ENCODE results near the gene PCK1. TPM values are rescaled to one million over a fixed set of nuclear protein-coding genes. Genes with fewer than 3 reads are reported as not detected.

PCK1 gene
- total and polyA plus RNA-seq, 2 of the 13 experiments (the other 11 are each of a cell fraction or from before 2014, with no cell fraction given), result 6.5 to 12.6 TPM

DNA sequence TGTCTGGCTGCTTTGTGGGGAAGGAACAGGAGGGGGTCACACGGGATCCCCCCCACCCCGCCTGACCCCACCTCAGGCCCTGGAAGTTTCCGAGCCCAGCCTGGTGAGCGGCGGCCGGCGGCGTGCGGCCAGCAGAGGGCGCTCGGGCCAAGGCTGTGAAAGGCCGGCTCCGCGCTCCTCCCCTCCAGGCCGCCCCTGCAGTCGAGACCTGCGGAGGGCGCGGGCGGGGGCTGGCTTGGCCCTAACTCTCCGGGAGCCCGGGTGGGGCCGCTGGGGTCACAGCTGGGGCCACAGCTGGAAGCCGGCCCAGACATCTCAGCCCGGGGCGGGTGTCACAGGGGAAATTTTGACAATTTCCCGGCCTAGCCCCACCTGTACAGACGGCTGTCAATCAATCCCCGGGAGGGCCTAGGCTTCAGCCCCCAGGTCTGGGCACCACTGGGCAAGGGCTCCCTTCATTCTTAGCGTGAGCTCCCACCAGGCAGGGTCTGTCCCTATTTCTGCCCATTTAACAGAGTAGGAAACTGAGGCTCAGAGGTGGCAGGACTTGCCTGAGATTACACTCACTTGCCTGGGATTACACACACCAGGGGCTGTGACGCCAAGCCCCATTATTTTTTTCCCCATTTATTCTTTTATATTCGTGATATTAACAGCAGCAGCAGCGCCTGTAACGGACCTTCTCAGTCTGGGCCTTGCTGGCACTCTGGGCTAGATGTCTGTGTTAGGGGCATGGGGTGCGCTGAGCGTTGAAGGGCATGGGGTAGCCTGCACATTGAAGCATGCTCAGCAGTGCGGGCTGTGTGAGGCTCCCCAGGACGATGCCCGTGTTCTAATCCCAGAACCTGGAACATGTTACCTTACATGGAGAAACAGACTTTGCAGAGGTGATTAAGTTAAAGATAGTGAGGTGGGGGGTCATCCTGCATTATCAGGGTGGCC, 36.4 kb downstream of the PCK1 start (continued):
- no peak for TF ChIP-seq ZMAT3 (CRISPR knock-in tag; conservative IDR thresholded peaks at IDR 0.05)
- TF ChIP-seq TFDP1 (CRISPR knock-in tag; IDR thresholded peaks at IDR 0.05; ENCODE audit: borderline replicate concordance), result peak; percentile 37; the same call in 1 of the 2 replicates
- TF ChIP-seq ZBTB4 (CRISPR knock-in tag; IDR thresholded peaks at IDR 0.05; ENCODE audit: borderline replicate concordance), result no peak
- 0 out of 2 replicates have a peak, but pooled peaks have one; percentile 19 for TF ChIP-seq ZBED4 (CRISPR knock-in tag; IDR thresholded peaks at IDR 0.05; ENCODE audit: borderline replicate concordance)
- TF ChIP-seq KLF15 (CRISPR knock-in tag; IDR thresholded peaks at IDR 0.05; ENCODE audit: borderline replicate concordance), result peak; percentile 66; the same call in 1 of the 2 replicates
- TF ChIP-seq GATAD1 (CRISPR knock-in tag; IDR thresholded peaks at IDR 0.05), result peak; percentile 46; the same call in 1 of the 2 replicates
- TF ChIP-seq, protein P1, sequence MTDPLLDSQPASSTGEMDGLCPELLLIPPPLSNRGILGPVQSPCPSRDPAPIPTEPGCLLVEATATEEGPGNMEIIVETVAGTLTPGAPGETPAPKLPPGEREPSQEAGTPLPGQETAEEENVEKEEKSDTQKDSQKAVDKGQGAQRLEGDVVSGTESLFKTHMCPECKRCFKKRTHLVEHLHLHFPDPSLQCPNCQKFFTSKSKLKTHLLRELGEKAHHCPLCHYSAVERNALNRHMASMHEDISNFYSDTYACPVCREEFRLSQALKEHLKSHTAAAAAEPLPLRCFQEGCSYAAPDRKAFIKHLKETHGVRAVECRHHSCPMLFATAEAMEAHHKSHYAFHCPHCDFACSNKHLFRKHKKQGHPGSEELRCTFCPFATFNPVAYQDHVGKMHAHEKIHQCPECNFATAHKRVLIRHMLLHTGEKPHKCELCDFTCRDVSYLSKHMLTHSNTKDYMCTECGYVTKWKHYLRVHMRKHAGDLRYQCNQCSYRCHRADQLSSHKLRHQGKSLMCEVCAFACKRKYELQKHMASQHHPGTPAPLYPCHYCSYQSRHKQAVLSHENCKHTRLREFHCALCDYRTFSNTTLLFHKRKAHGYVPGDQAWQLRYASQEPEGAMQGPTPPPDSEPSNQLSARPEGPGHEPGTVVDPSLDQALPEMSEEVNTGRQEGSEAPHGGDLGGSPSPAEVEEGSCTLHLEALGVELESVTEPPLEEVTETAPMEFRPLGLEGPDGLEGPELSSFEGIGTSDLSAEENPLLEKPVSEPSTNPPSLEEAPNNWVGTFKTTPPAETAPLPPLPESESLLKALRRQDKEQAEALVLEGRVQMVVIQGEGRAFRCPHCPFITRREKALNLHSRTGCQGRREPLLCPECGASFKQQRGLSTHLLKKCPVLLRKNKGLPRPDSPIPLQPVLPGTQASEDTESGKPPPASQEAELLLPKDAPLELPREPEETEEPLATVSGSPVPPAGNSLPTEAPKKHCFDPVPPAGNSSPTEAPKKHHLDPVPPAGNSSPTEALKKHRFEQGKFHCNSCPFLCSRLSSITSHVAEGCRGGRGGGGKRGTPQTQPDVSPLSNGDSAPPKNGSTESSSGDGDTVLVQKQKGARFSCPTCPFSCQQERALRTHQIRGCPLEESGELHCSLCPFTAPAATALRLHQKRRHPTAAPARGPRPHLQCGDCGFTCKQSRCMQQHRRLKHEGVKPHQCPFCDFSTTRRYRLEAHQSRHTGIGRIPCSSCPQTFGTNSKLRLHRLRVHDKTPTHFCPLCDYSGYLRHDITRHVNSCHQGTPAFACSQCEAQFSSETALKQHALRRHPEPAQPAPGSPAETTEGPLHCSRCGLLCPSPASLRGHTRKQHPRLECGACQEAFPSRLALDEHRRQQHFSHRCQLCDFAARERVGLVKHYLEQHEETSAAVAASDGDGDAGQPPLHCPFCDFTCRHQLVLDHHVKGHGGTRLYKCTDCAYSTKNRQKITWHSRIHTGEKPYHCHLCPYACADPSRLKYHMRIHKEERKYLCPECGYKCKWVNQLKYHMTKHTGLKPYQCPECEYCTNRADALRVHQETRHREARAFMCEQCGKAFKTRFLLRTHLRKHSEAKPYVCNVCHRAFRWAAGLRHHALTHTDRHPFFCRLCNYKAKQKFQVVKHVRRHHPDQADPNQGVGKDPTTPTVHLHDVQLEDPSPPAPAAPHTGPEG (CRISPR knock-in tag; IDR thresholded peaks at IDR 0.05), result 0 out of 2 replicates have a peak, but pooled peaks have one; percentile 32
- TF ChIP-seq NR0B2 (CRISPR knock-in tag; IDR thresholded peaks at IDR 0.05), result no peak
- TF ChIP-seq ZNF451 (CRISPR knock-in tag; IDR thresholded peaks at IDR 0.05), result 0 out of 2 replicates have a peak, but pooled peaks have one; percentile 61
- TF ChIP-seq THAP11 (CRISPR knock-in tag; IDR thresholded peaks at IDR 0.05), result no peak
